Measurements from ENCODE around the gene SPRING1.

SPRING1 gene

DNA sequence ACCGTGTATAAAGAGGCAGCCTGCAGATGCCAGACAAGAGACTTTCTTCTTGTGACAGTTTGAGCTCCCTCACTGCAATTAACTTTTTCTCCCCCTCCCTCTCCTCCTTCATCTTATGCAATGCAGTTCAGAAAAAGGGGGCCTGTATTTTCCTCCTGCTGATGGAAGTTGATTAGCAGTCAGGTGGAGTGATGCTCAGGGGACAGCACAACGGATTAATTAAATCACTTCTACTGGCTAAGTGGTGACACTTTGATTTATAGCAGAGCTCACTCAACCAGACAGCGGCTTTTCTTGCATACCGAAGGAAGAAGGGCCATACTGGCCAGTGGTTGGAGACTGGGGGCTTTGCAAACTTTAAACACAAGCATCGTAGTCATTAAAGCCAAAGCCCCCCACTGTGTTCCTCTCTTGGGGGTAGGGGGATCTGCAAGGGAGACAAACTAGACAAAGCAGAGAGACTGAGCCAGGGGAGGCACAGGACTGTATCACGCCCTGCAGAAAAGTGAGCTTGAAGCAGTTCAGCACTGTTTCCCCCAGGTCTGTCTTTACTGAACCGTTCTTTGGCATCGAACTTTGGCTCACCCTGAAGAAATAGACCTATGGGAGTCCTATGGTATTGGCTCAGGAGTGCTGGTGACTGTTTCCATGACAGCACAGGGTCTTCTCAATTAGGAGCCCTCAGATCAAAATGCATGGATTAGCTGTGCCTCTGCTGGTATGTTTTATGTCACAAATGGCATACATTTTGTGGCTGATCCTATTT is 47.7 kb downstream of the SPRING1 start:
- no peak overlapping the region for H3K27ac ChIP-seq
- TF ChIP-seq ZFX (IDR thresholded peaks at IDR 0.05) (no peak), CTCF (conservative IDR thresholded peaks at IDR 0.05) (no peak)

DNA sequence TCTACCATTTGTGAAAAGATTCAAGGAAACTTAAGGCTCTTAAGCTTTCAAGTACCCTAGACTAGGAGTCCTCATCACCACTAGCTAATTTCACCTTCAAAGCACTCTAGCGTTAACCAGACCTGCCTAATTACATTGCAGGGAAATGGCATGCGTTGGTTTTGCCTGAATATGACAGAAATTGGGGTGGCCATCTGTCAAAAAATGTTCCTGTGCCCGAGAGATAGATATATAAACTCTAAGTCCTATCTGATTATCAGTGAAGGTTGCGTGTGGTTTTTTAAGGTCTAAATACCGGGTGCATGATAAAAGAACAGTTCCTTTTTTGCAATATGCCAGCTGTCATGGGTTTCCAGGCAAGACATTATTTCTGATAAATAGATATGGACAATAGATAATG is 48.3 kb downstream of the SPRING1 start:
- no peak overlapping the region for H3K27ac ChIP-seq
- TF ChIP-seq ZFX (IDR thresholded peaks at IDR 0.05) (no peak), CTCF (conservative IDR thresholded peaks at IDR 0.05) (no peak)
